Loucy (cell line): ENCODE data around the gene LLGL2.

Experiments used
- CTCF ChIP-seq: fragments of 200-600 bp; sonication (generic); conservative IDR thresholded peaks from 2 replicates; pipeline ENCODE4 v1.5.1; 2014; ENCODE audit warnings: mild to moderate bottlenecking, antibody characterized with exemption, low read length
- EZH2phosphoT487 ChIP-seq: fragments of 200-600 bp; IDR thresholded peaks from 2 replicates; pipeline ENCODE4 v1.6.1; 2018; ENCODE audit warnings: antibody characterized with exemption, mild to moderate bottlenecking, moderate library complexity, borderline replicate concordance

- TF ChIP-seq CTCF (no peak), EZH2phosphoT487 (no peak)
Measured at GRCh38 chr17:75476752-75477489, 48.6 kb upstream of the LLGL2 start.
